Heart left ventricle (tissue), 16 donors: Measurements from ENCODE around the gene CPNE5. TPM values are rescaled to one million over a fixed set of nuclear protein-coding genes. Genes with fewer than 3 reads are reported as not detected.
A peak's percentile ranks its signal among the peaks of the same experiment; 100 is the strongest.

Experiments
- ATAC-seq, 4 donors: fragments of 200-7000 bp; cut with Tn5 transposase; one replicate each; pipeline ENCODE4 v1.9.1; 2020 to 2022; ENCODE audit warnings: moderate library complexity in 4 of 4, mild to moderate bottlenecking in 3 of 4, moderate number of reproducible peaks in 1 of 4
- DNase-seq, 5 donors: peaks; one replicate each; pipeline ENCODE4 v3.0.0-alpha.2; 2020
- H3K27ac ChIP-seq, 12 donors: fragments of 200-600 bp; sonication (generic) in 4 of 12; one replicate each; pipeline versions ENCODE4 v1.5.0 to v1.8.0; 2016 to 2022; ENCODE audit warnings: mild to moderate bottlenecking in 2 of 12
- H3K27me3 ChIP-seq, 9 donors: fragments of 200-600 bp; sonication (generic) in 2 of 9; one replicate each; pipeline versions ENCODE4 v1.5.1 to v1.8.0; 2016 to 2022; ENCODE audit warnings: mild to moderate bottlenecking in 3 of 9
- H3K36me3 ChIP-seq, 9 donors: fragments of 200-600 bp; sonication (generic) in 2 of 9; one replicate each; pipeline versions ENCODE4 v1.5.0 to v1.8.0; 2018 to 2022; ENCODE audit warnings: mild to moderate bottlenecking in 2 of 9
- H3K4me1 ChIP-seq, 12 donors: fragments of 200-600 bp; sonication (generic) in 4 of 12; one replicate each; pipeline versions ENCODE4 v1.5.0 to v1.8.0; 2016 to 2022; ENCODE audit warnings: mild to moderate bottlenecking in 3 of 12
- H3K4me3 ChIP-seq, 12 donors: fragments of 200-600 bp; sonication (generic) in 4 of 12; one replicate each; pipeline versions ENCODE4 v1.5.0 to v1.8.0; 2017 to 2022; ENCODE audit warnings: mild to moderate bottlenecking in 9 of 12, moderate library complexity in 4 of 12
- H3K9me3 ChIP-seq, 12 donors: fragments of 200-600 bp; sonication (generic) in 4 of 12; one replicate each; pipeline versions ENCODE4 v1.5.0 to v1.8.0; 2016 to 2022; ENCODE audit warnings: mild to moderate bottlenecking in 1 of 12
- CTCF ChIP-seq, 12 donors: fragments of 200-600 bp; sonication (generic) in 4 of 12; IDR thresholded peaks; one replicate each; pipeline versions ENCODE4 v1.5.0 to v1.8.0; 2018 to 2022; ENCODE audit warnings: antibody characterized with exemption in 12 of 12, mild to moderate bottlenecking in 5 of 12
- POLR2A ChIP-seq, 2 donors: fragments of 450-650 bp; IDR thresholded peaks; one replicate each; pipeline ENCODE4 v1.6.1; 2017; ENCODE audit warnings: antibody characterized with exemption in 2 of 2, mild to moderate bottlenecking in 2 of 2, moderate library complexity in 2 of 2
- WGBS, 4 donors: extraction: QIAGEN DNeasy Blood & Tissue Kit in 2 of 4; methylation state at CpG; one replicate each; pipeline versions ENCODE4 v1.1.5 to v1.1.7; 2013 to 2018; 5-methylcytosine and 5-hydroxymethylcytosine counted together
- intact Hi-C, 10 donors: fragments of 100-400 bp; cut with DNase I; formaldehyde crosslinking; loops; one replicate each; pipeline versions ENCODE4 v1.11.1 to v1.14.2; 2022
- polyA plus RNA-seq, 2 donors: library from polyadenylated mRNA; stranded (reverse); fragments of 200-250 nt; gene quantifications; one replicate each; pipeline ENCODE4 v1.2.3, GENCODE V29; 2013
- total RNA-seq, 9 donors: library from RNA; depleted of rRNA in 2 of 9; stranded (reverse); fragments of >200 nt in 2 of 9; fragmentation: NEBNext Ultra II Directional in 3 of 9; extraction: Animal tissue kit (Norgen Biotek cat#: 25700) in 3 of 9; gene quantifications; one replicate each; pipeline versions ENCODE4 v1.1.0 to v1.2.4, GENCODE V29; 2016 to 2023
- donor health status: ischemic (EF 13 %, LVEDD 7.1; RV severe dilation, severe dysfunction).
- donor health status: healthy with polysubstance abuse.
- donor health status: DM: no; HTN: yes; CAD: no.
- donor health status: DM: no; HTN: no; CAD: no.
- donor health status: ischemic (EF 25% LVEDD 6.9; RV normal size, moderate dysfunction).
- donor health status: ischemic (EF 25% LVEDD 5.7; RV mildly dilated, moderate dysfunction).
- donor health status: healthy.
- donor health status: DM: yes; HTN: yes; CAD: no.
- donor health status: ischemic (EF 35%, LVEDD 5.7; RV mildly dilated, moderate dysfunction).
- donor health status: nonischemic (EF 11% LVEDD 7.7; RV severe dilation, severe dysfunction).
- donor health status: DM: yes; HTN: yes; CAD: no.
- donor health status: PGD.
- donor health status: ischemic (EF 29% LVEDD 5.4; RV normal size, mild dysfunction).
- donor health status: nonischemic (EF 23%, LVEDD 6.1; RV moderate dilation, normal function).

Gene CPNE5
- total and polyA plus RNA-seq, 11 donors, result 4.0 to 111 (median 13.4) TPM

- Histone ChIP-seq H3K27ac (no peak overlapping the region), H3K4me3 (no peak overlapping the region), H3K4me1 (peaks cover 0 to 51% (median 18%) of the 10 kb centered on the region in 12 donors), H3K9me3 (no peaks in the 10 kb centered on the region), H3K36me3 (no peaks in the 10 kb centered on the region), H3K27me3 (no peaks in the 10 kb centered on the region)
- DNase-seq (peak in 1 of 5 donors; percentile 32), ATAC-seq (no peak)
- intact Hi-C loops, result no loop called here
- 89 to 93% (median 90%) methylated on average over 8 to 12 of the region's 12 CpGs for WGBS, 4 donors
- TF ChIP-seq POLR2A (IDR thresholded peaks at IDR 0.05) (no peak), CTCF (IDR thresholded peaks at IDR 0.05) (no peak)
These were observed 107.5 kb downstream of the CPNE5 start for GRCh38 chr6:36731622-36732310.

GRCh38 chr6:36730424-36731380 lies 108.5 kb downstream of the CPNE5 start:
- ATAC-seq (no peak), DNase-seq (peak in 1 of 5 donors; percentile 11)
- Histone ChIP-seq H3K4me3 (no peak overlapping the region), H3K27me3 (no peaks in the 10 kb centered on the region), H3K4me1 (peaks cover 0 to 43% (median 14%) of the 10 kb centered on the region in 12 donors), H3K9me3 (no peaks in the 10 kb centered on the region), H3K27ac (no peak overlapping the region), H3K36me3 (no peaks in the 10 kb centered on the region)
- TF ChIP-seq POLR2A (IDR thresholded peaks at IDR 0.05) (no peak), CTCF (IDR thresholded peaks at IDR 0.05) (no peak)
- whole genome bisulfite sequencing, 4 donors, result 91 to 94% (median 91%) methylated on average over 12 to 15 of the region's 15 CpGs
- intact Hi-C loops, result no loop called here

- no peak for DNase-seq
- intact Hi-C loops, result loop anchor here in 1 of 10 donors (10.0 kb wide), 1 partner anchor 104 kb away; no protein-coding TSS in a partner anchor
- no peaks in the 10 kb centered on the region for H3K9me3 ChIP-seq
- no peak overlapping the region for H3K4me3 ChIP-seq
- H3K4me1 ChIP-seq, result peaks cover 0 to 28% (median 5%) of the 10 kb centered on the region in 12 donors
- H3K27me3 ChIP-seq, result no peaks in the 10 kb centered on the region
- H3K27ac ChIP-seq, result peak overlapping the region in 1 of 12 donors; percentile 49
- 21 to 37% (median 27%) methylated on average over 3 of the region's 3 CpGs for WGBS, 4 donors
- TF ChIP-seq POLR2A (IDR thresholded peaks at IDR 0.05) (no peak), CTCF (IDR thresholded peaks at IDR 0.05) (no peak)
- no peaks in the 10 kb centered on the region for H3K36me3 ChIP-seq
- no peak for ATAC-seq
These were observed 110.1 kb downstream of the CPNE5 start for GRCh38 chr6:36729161-36729524.
